ENCODE data around the gene TGM2.
"Not testable (repeated sequence)": the region's sequence is repeated elsewhere in the genome, so short reads cannot be mapped to it uniquely, and the experiment has no call there.

The TGM2 gene

GRCh38 chr20:38120625-38120988 lies 44.5 kb downstream of the TGM2 start:
- in situ Hi-C loops (cut with HindIII; ENCODE audit: low sequenced_read_pairs): no loop called here

- in situ Hi-C loops (cut with HindIII; ENCODE audit: low sequenced_read_pairs): no loop called here
Observed at GRCh38 chr20:38119446-38119845, 45.6 kb downstream of the TGM2 start.

GRCh38 chr20:38117635-38118034 lies 47.4 kb downstream of the TGM2 start:
- in situ Hi-C loops (cut with HindIII; ENCODE audit: low sequenced_read_pairs): no loop called here

GRCh38 chr20:38117205-38117604 lies 47.9 kb downstream of the TGM2 start:
- in situ Hi-C loops (cut with HindIII; ENCODE audit: low sequenced_read_pairs): no loop called here

GRCh38 chr20:38116409-38117165 lies 48.5 kb downstream of the TGM2 start:
- in situ Hi-C loops (cut with HindIII; ENCODE audit: low sequenced_read_pairs): no loop called here

- in situ Hi-C loops (cut with HindIII; ENCODE audit: low sequenced_read_pairs): no loop called here
Observed at GRCh38 chr20:38115896-38116295, 49.2 kb downstream of the TGM2 start.

GRCh38 chr20:38115205-38115604 lies 49.9 kb downstream of the TGM2 start:
- in situ Hi-C loops (cut with HindIII; ENCODE audit: low sequenced_read_pairs): no loop called here

GRCh38 chr20:38114353-38114791 lies 50.7 kb downstream of the TGM2 start:
- in situ Hi-C loops (cut with HindIII; ENCODE audit: low sequenced_read_pairs): no loop called here

GRCh38 chr20:38113401-38114325 lies 51.4 kb downstream of the TGM2 start:
- in situ Hi-C loops (cut with HindIII; ENCODE audit: low sequenced_read_pairs): no loop called here

GRCh38 chr20:38112930-38113294 lies 52.2 kb downstream of the TGM2 start:
- in situ Hi-C loops (cut with HindIII; ENCODE audit: low sequenced_read_pairs): no loop called here

- in situ Hi-C loops (cut with HindIII; ENCODE audit: low sequenced_read_pairs): no loop called here
Observed at GRCh38 chr20:38112261-38112929, 52.7 kb downstream of the TGM2 start.

GRCh38 chr20:38111366-38112232 lies 53.5 kb downstream of the TGM2 start:
- in situ Hi-C loops (cut with HindIII; ENCODE audit: low sequenced_read_pairs): no loop called here

- in situ Hi-C loops (cut with HindIII; ENCODE audit: low sequenced_read_pairs): no loop called here
Observed at GRCh38 chr20:38110525-38111178, 54.4 kb downstream of the TGM2 start.

- in situ Hi-C loops (cut with HindIII; ENCODE audit: low sequenced_read_pairs): no loop called here
Observed at GRCh38 chr20:38109591-38110524, 55.2 kb downstream of the TGM2 start.

GRCh38 chr20:38108986-38109541 lies 56.0 kb downstream of the TGM2 start:
- in situ Hi-C loops (cut with HindIII; ENCODE audit: low sequenced_read_pairs): no loop called here

GRCh38 chr20:38108438-38108985 lies 56.6 kb downstream of the TGM2 start:
- in situ Hi-C loops (cut with HindIII; ENCODE audit: low sequenced_read_pairs): no loop called here

- in situ Hi-C loops (cut with HindIII; ENCODE audit: low sequenced_read_pairs): not testable (repeated sequence)
Observed at GRCh38 chr20:38107916-38108315, 57.2 kb downstream of the TGM2 start.

GRCh38 chr20:38107386-38107785 lies 57.7 kb downstream of the TGM2 start:
- in situ Hi-C loops (cut with HindIII; ENCODE audit: low sequenced_read_pairs): not testable (repeated sequence)
